GM19035 (cell line): ENCODE results near the gene KRT86.
"Not testable (repeated sequence)": the region's sequence is repeated elsewhere in the genome, so short reads cannot be mapped to it uniquely, and the experiment has no call there.

Source experiments
- ATAC-seq: cut with Tn5 transposase; IDR thresholded peaks from one replicate; pipeline ENCODE4 v1.9.1; 2021; ENCODE audit not compliant: unreplicated experiment

KRT86 gene

GRCh38 chr12:52238916-52239646 is 35.4 kb upstream of the KRT86 start:
- ATAC-seq = no peak

GRCh38 chr12:52239767-52240166 is 34.7 kb upstream of the KRT86 start:
- no peak for ATAC-seq

GRCh38 chr12:52240247-52240646 is 34.2 kb upstream of the KRT86 start:
- not testable (repeated sequence) for ATAC-seq

- ATAC-seq = no peak
These were observed 33.1 kb upstream of the KRT86 start for GRCh38 chr12:52241205-52241842.

GRCh38 chr12:52242442-52243258 is 31.8 kb upstream of the KRT86 start:
- no peak for ATAC-seq

- no peak for ATAC-seq
These were observed 31.1 kb upstream of the KRT86 start for GRCh38 chr12:52243259-52243855.

- peak; percentile 82 for ATAC-seq
These were observed 30.4 kb upstream of the KRT86 start for GRCh38 chr12:52243856-52244614.

GRCh38 chr12:52244615-52244994 is 29.8 kb upstream of the KRT86 start:
- peak; percentile 22 for ATAC-seq

GRCh38 chr12:52245259-52245961 is 29.0 kb upstream of the KRT86 start:
- ATAC-seq = no peak

GRCh38 chr12:52245962-52246569 is 28.4 kb upstream of the KRT86 start:
- no peak for ATAC-seq

GRCh38 chr12:52246720-52247621 is 27.5 kb upstream of the KRT86 start:
- ATAC-seq = no peak

GRCh38 chr12:52247622-52248540 is 26.6 kb upstream of the KRT86 start:
- no peak for ATAC-seq

- ATAC-seq = no peak
These were observed 25.6 kb upstream of the KRT86 start for GRCh38 chr12:52248541-52249461.

GRCh38 chr12:52249511-52250047 is 24.9 kb upstream of the KRT86 start:
- no peak for ATAC-seq

GRCh38 chr12:52250048-52250990 is 24.1 kb upstream of the KRT86 start:
- no peak for ATAC-seq
